Calu3 (cell line): Measurements from ENCODE around the gene C3orf18. TPM values are rescaled to one million over a fixed set of nuclear protein-coding genes. Genes with fewer than 3 reads are reported as not detected.

Experiments
- BruUV-seq: library from RNA; stranded (reverse); fragments of 400-500 nt; replicated peaks from 2 replicates; lab custom pipeline; 2021; lab: Mats Ljungman, UMichigan
- CTCF ChIA-PET: fragments of 300-600 bp; sonication (Branson Sonifier 250); formaldehyde crosslinking; loops from one replicate; lab custom pipeline; 2022; ENCODE audit warnings: antibody characterized with exemption; lab: Charles Lee
- DNase-seq: peaks from one replicate; pipeline ENCODE4 v3.0.0; 2022
- H3K27ac Mint-ChIP-seq: one replicate; pipeline ENCODE4 v1.8.0; 2022; ENCODE audit warnings: mixed read lengths; ENCODE audit not compliant: unreplicated experiment
- H3K27me3 Mint-ChIP-seq: one replicate; pipeline ENCODE4 v1.8.0; 2022; ENCODE audit warnings: mixed read lengths; ENCODE audit not compliant: unreplicated experiment
- H3K36me3 Mint-ChIP-seq: one replicate; pipeline ENCODE4 v1.8.0; 2022; ENCODE audit warnings: mild to moderate bottlenecking, moderate library complexity, mixed read lengths; ENCODE audit not compliant: insufficient read depth, unreplicated experiment
- H3K4me1 Mint-ChIP-seq: one replicate; pipeline ENCODE4 v1.8.0; 2022; ENCODE audit warnings: mild to moderate bottlenecking, low read depth, mixed read lengths; ENCODE audit not compliant: unreplicated experiment
- H3K4me3 Mint-ChIP-seq: one replicate; pipeline ENCODE4 v1.8.0; 2022; ENCODE audit warnings: mild to moderate bottlenecking, low read depth, moderate library complexity, mixed read lengths; ENCODE audit not compliant: unreplicated experiment
- H3K9me3 Mint-ChIP-seq: one replicate; pipeline ENCODE4 v1.8.0; 2022; ENCODE audit warnings: low read depth, mixed read lengths; ENCODE audit not compliant: unreplicated experiment
- intact Hi-C: fragments of 100-400 bp; cut with micrococcal nuclease; formaldehyde crosslinking; loops from one replicate; pipeline ENCODE4 v1.10.0; 2022; ENCODE audit not compliant: unreplicated experiment
- total RNA-seq: library from RNA; stranded (reverse); gene quantifications from 2 replicates; pipeline ENCODE4 v1.2.3, GENCODE V29; 2022
- TF ChIP-seq, protein P1 (sequence below): fragments of 200-600 bp; IDR thresholded peaks from one replicate; pipeline ENCODE4 v1.8.0; 2022; ENCODE audit warnings: antibody characterized with exemption; ENCODE audit not compliant: unreplicated experiment

C3orf18 gene
- total RNA-seq, 1 experiment from 2014 or later: 2.7 TPM

DNA sequence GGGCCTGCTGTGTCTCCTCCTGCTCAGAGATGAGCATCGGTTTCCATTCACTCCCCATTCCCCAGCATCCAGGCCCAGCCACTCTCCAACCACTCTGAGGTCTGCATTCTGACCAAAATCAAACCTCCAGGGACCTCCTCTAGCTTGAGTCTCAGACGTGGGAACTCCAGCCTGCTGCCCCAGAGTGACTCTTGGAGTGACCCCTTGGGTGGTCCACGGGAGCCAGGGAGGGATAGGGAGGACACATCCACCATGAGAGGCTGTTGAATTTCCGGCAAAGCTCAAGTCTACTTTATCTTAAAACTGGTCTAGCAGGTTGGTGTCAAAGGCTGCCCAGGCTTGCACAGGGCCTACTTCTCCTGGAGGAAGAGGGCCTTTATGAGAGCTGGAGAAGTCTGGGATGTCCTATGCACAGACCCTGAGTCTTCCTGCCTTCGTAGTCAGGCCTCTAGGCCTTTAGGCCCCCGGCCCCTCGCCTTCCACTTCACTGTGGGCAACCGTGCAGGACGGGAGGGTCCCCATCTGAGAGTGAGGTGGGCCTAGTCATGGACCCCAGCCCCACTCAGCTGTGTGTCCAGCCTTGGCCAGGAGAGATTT is 35.1 kb upstream of the C3orf18 start:
- CTCF ChIA-PET: interaction anchor here (2.5 to 2.7 kb wide), 2 partner anchors 9 to 13 kb away, joined by 10 to 16 read pairs; partner anchors contain the start of genes CISH and MAPKAPK3
- H3K9me3 Mint-ChIP-seq: no peaks in the 10 kb centered on the region
- TF ChIP-seq, protein P1, sequence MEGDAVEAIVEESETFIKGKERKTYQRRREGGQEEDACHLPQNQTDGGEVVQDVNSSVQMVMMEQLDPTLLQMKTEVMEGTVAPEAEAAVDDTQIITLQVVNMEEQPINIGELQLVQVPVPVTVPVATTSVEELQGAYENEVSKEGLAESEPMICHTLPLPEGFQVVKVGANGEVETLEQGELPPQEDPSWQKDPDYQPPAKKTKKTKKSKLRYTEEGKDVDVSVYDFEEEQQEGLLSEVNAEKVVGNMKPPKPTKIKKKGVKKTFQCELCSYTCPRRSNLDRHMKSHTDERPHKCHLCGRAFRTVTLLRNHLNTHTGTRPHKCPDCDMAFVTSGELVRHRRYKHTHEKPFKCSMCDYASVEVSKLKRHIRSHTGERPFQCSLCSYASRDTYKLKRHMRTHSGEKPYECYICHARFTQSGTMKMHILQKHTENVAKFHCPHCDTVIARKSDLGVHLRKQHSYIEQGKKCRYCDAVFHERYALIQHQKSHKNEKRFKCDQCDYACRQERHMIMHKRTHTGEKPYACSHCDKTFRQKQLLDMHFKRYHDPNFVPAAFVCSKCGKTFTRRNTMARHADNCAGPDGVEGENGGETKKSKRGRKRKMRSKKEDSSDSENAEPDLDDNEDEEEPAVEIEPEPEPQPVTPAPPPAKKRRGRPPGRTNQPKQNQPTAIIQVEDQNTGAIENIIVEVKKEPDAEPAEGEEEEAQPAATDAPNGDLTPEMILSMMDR: no peak
- H3K27ac Mint-ChIP-seq: peak overlapping the region; percentile 71
- H3K4me1 Mint-ChIP-seq: peaks cover 50% of the 10 kb centered on the region
- intact Hi-C loops: no loop called here
- BruUV-seq: no TSS peak
- DNase-seq: peak; percentile 48
- no peak overlapping the region for H3K4me3 Mint-ChIP-seq
- H3K36me3 Mint-ChIP-seq: peaks cover 12% of the 10 kb centered on the region
- H3K27me3 Mint-ChIP-seq: no peaks in the 10 kb centered on the region

DNA sequence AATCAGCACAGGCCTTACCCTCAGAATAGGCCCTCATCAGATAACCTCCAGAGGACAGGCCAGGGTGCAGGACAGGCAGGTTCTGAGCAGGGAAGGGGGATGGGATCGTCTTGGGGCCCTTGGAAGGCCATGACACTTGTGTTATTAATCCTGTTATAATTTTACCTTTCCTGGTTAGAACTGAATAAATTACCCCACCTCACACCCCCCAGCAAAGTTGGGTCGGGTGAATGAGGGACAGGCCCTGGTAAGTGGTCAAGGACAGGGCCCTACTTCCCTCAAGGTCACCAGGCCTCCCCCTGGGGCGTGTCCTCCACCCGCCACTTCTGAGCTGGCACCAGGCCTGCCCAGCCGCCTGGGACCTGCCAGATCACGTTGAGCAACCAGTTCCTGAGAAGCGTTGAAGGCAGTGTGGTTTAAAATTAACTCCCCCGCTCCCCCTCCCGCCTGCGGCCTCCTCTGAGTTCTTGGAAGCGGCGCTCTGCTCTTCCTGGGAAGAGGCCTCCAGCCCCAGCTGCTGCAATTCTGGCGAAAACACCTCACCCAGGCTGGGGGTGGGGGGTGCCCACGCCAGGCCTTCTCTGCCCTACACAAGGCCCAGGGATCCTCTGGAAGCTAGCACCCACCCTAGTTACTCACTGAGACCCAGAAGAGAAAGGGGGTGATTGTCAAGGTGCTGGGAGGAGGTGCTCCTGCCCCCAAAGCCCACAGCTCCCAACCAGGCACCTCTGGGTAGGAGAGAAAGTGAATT is 33.5 kb upstream of the C3orf18 start:
- H3K4me3 Mint-ChIP-seq: peak overlapping the region; percentile 59
- H3K27ac Mint-ChIP-seq: peak overlapping the region; percentile 88
- no peaks in the 10 kb centered on the region for H3K9me3 Mint-ChIP-seq
- intact Hi-C loops: loop anchor here (1.0 kb wide), 1 partner anchor 30 kb away; no protein-coding TSS in a partner anchor
- DNase-seq: peak; percentile 91
- no TSS peak for BruUV-seq
- peaks cover 46% of the 10 kb centered on the region for H3K4me1 Mint-ChIP-seq
- CTCF ChIA-PET: interaction anchor here (0.6 to 2.7 kb wide), 4 partner anchors 11 to 736 kb away, joined by 3 to 16 read pairs (median 6); partner anchors contain the start of genes CISH and MAPKAPK3
- H3K27me3 Mint-ChIP-seq: no peaks in the 10 kb centered on the region
- TF ChIP-seq, protein P1: no peak
- H3K36me3 Mint-ChIP-seq: peaks cover 12% of the 10 kb centered on the region

DNA sequence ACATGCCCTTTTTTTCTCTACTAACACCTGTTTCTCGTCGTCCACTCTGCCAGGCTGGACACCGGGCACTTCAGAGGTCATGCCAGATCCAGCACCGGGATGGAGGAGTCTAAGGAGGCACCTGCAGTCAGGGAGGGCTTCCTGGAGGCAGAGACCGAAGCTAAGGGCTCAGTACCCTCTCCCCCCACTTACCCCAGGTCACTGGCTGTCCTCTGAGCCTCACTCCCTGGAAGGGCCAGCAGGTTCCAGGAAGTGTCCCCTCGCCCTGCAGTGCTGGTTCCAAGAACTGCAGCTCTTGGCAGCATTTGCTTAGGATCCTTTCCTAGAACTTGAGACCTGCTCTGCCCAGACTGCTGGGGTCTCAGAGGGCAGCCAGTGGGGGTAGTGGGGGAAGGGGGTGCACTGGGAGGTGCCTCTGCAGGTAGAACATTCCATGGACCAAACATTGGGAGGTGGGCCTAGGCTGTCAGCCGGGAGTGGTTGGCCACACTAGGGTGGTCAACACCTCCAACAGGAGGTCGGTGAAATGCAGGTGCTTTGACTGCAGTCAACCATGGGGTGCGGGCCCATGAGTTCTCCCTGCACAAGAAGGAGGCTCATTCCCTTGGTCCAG is 32.7 kb upstream of the C3orf18 start:
- Mint-ChIP-seq H3K27me3 (no peaks in the 10 kb centered on the region), H3K4me3 (no peak overlapping the region), H3K27ac (no peak overlapping the region), H3K36me3 (peaks cover 12% of the 10 kb centered on the region), H3K4me1 (peaks cover 38% of the 10 kb centered on the region), H3K9me3 (no peaks in the 10 kb centered on the region)
- CTCF ChIA-PET: interaction anchor here (2.7 kb wide), 1 partner anchor 16 kb away, joined by 10 read pairs; the partner anchor contains the start of gene MAPKAPK3
- BruUV-seq: no TSS peak
- intact Hi-C loops: no loop called here
- DNase-seq: no peak
- TF ChIP-seq, protein P1: no peak

DNA sequence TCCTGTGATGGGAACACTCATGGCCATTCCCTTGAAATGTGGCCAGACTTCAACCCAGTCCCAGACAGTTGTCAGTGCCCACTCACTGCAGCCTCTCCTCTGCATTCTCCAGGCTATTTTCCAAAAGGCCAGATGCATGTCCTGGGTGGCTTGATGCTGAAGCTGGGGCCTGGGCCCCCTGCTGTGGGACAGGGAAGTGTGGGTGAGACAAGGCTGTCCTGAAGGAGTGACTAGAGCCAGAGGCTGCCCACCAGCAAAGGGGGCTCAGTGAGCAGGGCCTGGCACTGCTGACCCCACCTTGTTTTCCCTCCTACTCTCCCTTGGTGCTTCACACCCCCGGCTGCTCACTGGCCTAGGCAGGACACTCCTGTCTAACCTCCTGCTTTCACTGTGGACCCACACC is 32.2 kb upstream of the C3orf18 start:
- no peaks in the 10 kb centered on the region for H3K27me3 Mint-ChIP-seq
- CTCF ChIA-PET: interaction anchor here (1.3 kb wide), 1 partner anchor 12 kb away, joined by 3 read pairs; the partner anchor contains the start of gene CISH
- H3K4me1 Mint-ChIP-seq: peaks cover 38% of the 10 kb centered on the region
- no TSS peak for BruUV-seq
- DNase-seq: no peak
- H3K9me3 Mint-ChIP-seq: no peaks in the 10 kb centered on the region
- TF ChIP-seq, protein P1: no peak
- no peak overlapping the region for H3K27ac Mint-ChIP-seq
- intact Hi-C loops: no loop called here
- H3K36me3 Mint-ChIP-seq: peaks cover 12% of the 10 kb centered on the region
- no peak overlapping the region for H3K4me3 Mint-ChIP-seq
